Measurements from ENCODE around the gene TRMU. TPM values are rescaled to one million over a fixed set of nuclear protein-coding genes. Genes with fewer than 3 reads are reported as not detected.

TRMU gene
- total and polyA plus RNA-seq, 5 donors from 2014 or later, result 11.0 to 63.3 (median 17.1) TPM

GRCh38 chr22:46290121-46290842 lies 45.2 kb upstream of the TRMU start:
- Mint-ChIP-seq H3K9me3 (peaks cover 0 to 3% (median 0%) of the 10 kb centered on the region in 7 donors), H3K4me1 (peaks cover 0 to 24% (median 4%) of the 10 kb centered on the region in 4 donors), H3K27ac (no peak overlapping the region), H3K4me3 (no peak overlapping the region), H3K27me3 (no peaks in the 10 kb centered on the region), H3K36me3 (peaks cover 7% of the 10 kb centered on the region)
- ATAC-seq (ENCODE audit: low read depth in 2 of 2), result no peak
- no peak overlapping the region for H3K4me3 ChIP-seq (ENCODE audit: low read depth, low read length)
- peaks cover 11% of the 10 kb centered on the region for H3K4me1 ChIP-seq (ENCODE audit: control insufficient read depth, insufficient read depth, low read length, poor library complexity, severe bottlenecking)
- no peaks in the 10 kb centered on the region for H3K27me3 ChIP-seq (ENCODE audit: control insufficient read depth, insufficient read depth, low read length)
- H3K27ac ChIP-seq (ENCODE audit: insufficient read depth, low read length, poor library complexity, severe bottlenecking), result no peak overlapping the region
- H3K9me3 ChIP-seq (ENCODE audit: control insufficient read depth in 2 of 2, low read length in 2 of 2), result no peaks in the 10 kb centered on the region
- no peak for DNase-seq
- peaks cover 1% of the 10 kb centered on the region for H3K36me3 ChIP-seq (ENCODE audit: control insufficient read depth, insufficient read depth, low read length)

GRCh38 chr22:46290843-46291785 lies 44.4 kb upstream of the TRMU start:
- no peak for ATAC-seq (ENCODE audit: low read depth in 2 of 2)
- no peak overlapping the region for H3K4me3 ChIP-seq (ENCODE audit: low read depth, low read length)
- H3K4me3 Mint-ChIP-seq, result no peak overlapping the region
- no peaks in the 10 kb centered on the region for H3K36me3 ChIP-seq (ENCODE audit: control insufficient read depth, insufficient read depth, low read length)
- no peaks in the 10 kb centered on the region for H3K27me3 Mint-ChIP-seq
- peaks cover 0 to 3% (median 0%) of the 10 kb centered on the region in 7 donors for H3K9me3 Mint-ChIP-seq
- H3K27ac ChIP-seq (ENCODE audit: insufficient read depth, low read length, poor library complexity, severe bottlenecking), result no peak overlapping the region
- no peaks in the 10 kb centered on the region for H3K9me3 ChIP-seq (ENCODE audit: control insufficient read depth in 2 of 2, low read length in 2 of 2)
- no peak overlapping the region for H3K27ac Mint-ChIP-seq
- no peak for DNase-seq
- peaks cover 18% of the 10 kb centered on the region for H3K4me1 ChIP-seq (ENCODE audit: control insufficient read depth, insufficient read depth, low read length, poor library complexity, severe bottlenecking)
- peaks cover 0 to 31% (median 4%) of the 10 kb centered on the region in 4 donors for H3K4me1 Mint-ChIP-seq
- H3K27me3 ChIP-seq (ENCODE audit: control insufficient read depth, insufficient read depth, low read length), result no peaks in the 10 kb centered on the region
- H3K36me3 Mint-ChIP-seq, result peaks cover 7% of the 10 kb centered on the region

- Mint-ChIP-seq H3K27ac (no peak overlapping the region), H3K27me3 (no peaks in the 10 kb centered on the region), H3K4me1 (peaks cover 0 to 37% (median 8%) of the 10 kb centered on the region in 4 donors), H3K36me3 (peaks cover 7% of the 10 kb centered on the region), H3K4me3 (peak overlapping the region in 1 of 4 donors; percentile 38), H3K9me3 (peaks cover 0 to 3% (median 0%) of the 10 kb centered on the region in 7 donors)
- Histone ChIP-seq H3K27ac (ENCODE audit: insufficient read depth, low read length, poor library complexity, severe bottlenecking) (no peak overlapping the region), H3K36me3 (ENCODE audit: control insufficient read depth, insufficient read depth, low read length) (no peaks in the 10 kb centered on the region), H3K4me1 (ENCODE audit: control insufficient read depth, insufficient read depth, low read length, poor library complexity, severe bottlenecking) (peaks cover 26% of the 10 kb centered on the region), H3K27me3 (ENCODE audit: control insufficient read depth, insufficient read depth, low read length) (no peaks in the 10 kb centered on the region), H3K4me3 (ENCODE audit: low read depth, low read length) (no peak overlapping the region), H3K9me3 (ENCODE audit: control insufficient read depth in 2 of 2, low read length in 2 of 2) (no peaks in the 10 kb centered on the region)
- DNase-seq (no peak), ATAC-seq (ENCODE audit: low read depth in 2 of 2) (no peak)
These were observed 43.3 kb upstream of the TRMU start for GRCh38 chr22:46292173-46292572.

- Histone ChIP-seq H3K27me3 (ENCODE audit: control insufficient read depth, insufficient read depth, low read length) (no peaks in the 10 kb centered on the region), H3K36me3 (ENCODE audit: control insufficient read depth, insufficient read depth, low read length) (no peaks in the 10 kb centered on the region), H3K27ac (ENCODE audit: insufficient read depth, low read length, poor library complexity, severe bottlenecking) (no peak overlapping the region), H3K4me3 (ENCODE audit: low read depth, low read length) (no peak overlapping the region), H3K9me3 (ENCODE audit: control insufficient read depth in 2 of 2, low read length in 2 of 2) (no peaks in the 10 kb centered on the region), H3K4me1 (ENCODE audit: control insufficient read depth, insufficient read depth, low read length, poor library complexity, severe bottlenecking) (peaks cover 29% of the 10 kb centered on the region)
- no peaks in the 10 kb centered on the region for H3K27me3 Mint-ChIP-seq
- H3K36me3 Mint-ChIP-seq, result peaks cover 7% of the 10 kb centered on the region
- ATAC-seq (ENCODE audit: low read depth in 2 of 2) (no peak), DNase-seq (no peak)
- peaks cover 0 to 3% (median 0%) of the 10 kb centered on the region in 7 donors for H3K9me3 Mint-ChIP-seq
- H3K4me1 Mint-ChIP-seq, result peaks cover 0 to 37% (median 9%) of the 10 kb centered on the region in 4 donors
- peak overlapping the region in 1 of 3 donors; percentile 26 for H3K27ac Mint-ChIP-seq
- H3K4me3 Mint-ChIP-seq, result peak overlapping the region in 1 of 4 donors; percentile 38
These were observed 42.8 kb upstream of the TRMU start for GRCh38 chr22:46292732-46293131.

- H3K27ac Mint-ChIP-seq, result peak overlapping the region in 1 of 3 donors; percentile 25
- no peak overlapping the region for H3K4me3 Mint-ChIP-seq
These were observed 41.8 kb upstream of the TRMU start for GRCh38 chr22:46293577-46294260.

GRCh38 chr22:46294784-46295183 lies 40.7 kb upstream of the TRMU start:
- no peak for ATAC-seq (ENCODE audit: low read depth in 2 of 2)
- H3K27ac Mint-ChIP-seq, result peak overlapping the region in 2 of 3 donors; percentile 98 to 99

More at GRCh38 chr22:46293577-46294260, 41.8 kb upstream of the TRMU start:
- no peak overlapping the region for H3K4me3 ChIP-seq (ENCODE audit: low read depth, low read length)
- DNase-seq (no peak), ATAC-seq (ENCODE audit: low read depth in 2 of 2) (no peak)
- H3K4me1 ChIP-seq (ENCODE audit: control insufficient read depth, insufficient read depth, low read length, poor library complexity, severe bottlenecking), result peaks cover 21% of the 10 kb centered on the region
- H3K27me3 ChIP-seq (ENCODE audit: control insufficient read depth, insufficient read depth, low read length), result no peaks in the 10 kb centered on the region
- no peaks in the 10 kb centered on the region for H3K9me3 ChIP-seq (ENCODE audit: control insufficient read depth in 2 of 2, low read length in 2 of 2)
- Mint-ChIP-seq H3K36me3 (peaks cover 7% of the 10 kb centered on the region), H3K9me3 (peaks cover 0 to 3% (median 0%) of the 10 kb centered on the region in 7 donors), H3K27me3 (no peaks in the 10 kb centered on the region), H3K4me1 (peaks cover 0 to 30% (median 7%) of the 10 kb centered on the region in 4 donors)
- no peaks in the 10 kb centered on the region for H3K36me3 ChIP-seq (ENCODE audit: control insufficient read depth, insufficient read depth, low read length)
- H3K27ac ChIP-seq (ENCODE audit: insufficient read depth, low read length, poor library complexity, severe bottlenecking), result no peak overlapping the region

More at GRCh38 chr22:46294784-46295183, 40.7 kb upstream of the TRMU start:
- no peaks in the 10 kb centered on the region for H3K27me3 Mint-ChIP-seq
- peaks cover 7% of the 10 kb centered on the region for H3K36me3 Mint-ChIP-seq
- peaks cover 2 to 37% (median 11%) of the 10 kb centered on the region in 4 donors for H3K4me1 Mint-ChIP-seq
- Histone ChIP-seq H3K36me3 (ENCODE audit: control insufficient read depth, insufficient read depth, low read length) (no peaks in the 10 kb centered on the region), H3K27ac (ENCODE audit: insufficient read depth, low read length, poor library complexity, severe bottlenecking) (no peak overlapping the region), H3K27me3 (ENCODE audit: control insufficient read depth, insufficient read depth, low read length) (no peaks in the 10 kb centered on the region), H3K4me3 (ENCODE audit: low read depth, low read length) (no peak overlapping the region), H3K4me1 (ENCODE audit: control insufficient read depth, insufficient read depth, low read length, poor library complexity, severe bottlenecking) (peaks cover 21% of the 10 kb centered on the region), H3K9me3 (ENCODE audit: control insufficient read depth in 2 of 2, low read length in 2 of 2) (no peaks in the 10 kb centered on the region)
- peak overlapping the region; percentile 53 to 88 (median 76) for H3K4me3 Mint-ChIP-seq
- no peak for DNase-seq
- peaks cover 0 to 3% (median 0%) of the 10 kb centered on the region in 7 donors for H3K9me3 Mint-ChIP-seq
